ENCODE data around the gene ARHGAP6.

ARHGAP6 gene

GRCh38 chrX:11103006-11103405 is 562.7 kb downstream of the ARHGAP6 start:
- H3K36me3 ChIP-seq (ENCODE audit: control insufficient read depth, insufficient read depth, low read length), result no peaks in the 10 kb centered on the region
- no peak for TF ChIP-seq CTCF (IDR thresholded peaks at IDR 0.05; ENCODE audit: insufficient read depth, low read length, poor library complexity, severe bottlenecking)
- H3K4me3 ChIP-seq (replicated peaks; ENCODE audit: low read depth, low read length), result no peak overlapping the region
- no peaks in the 10 kb centered on the region for H3K27me3 ChIP-seq (replicated peaks; ENCODE audit: control insufficient read depth, insufficient read depth, low read length)
- no peak for DNase-seq (ENCODE audit: extremely low read depth, insufficient read length)

GRCh38 chrX:11100281-11101035 is 565.3 kb downstream of the ARHGAP6 start:
- no peak overlapping the region for H3K4me3 ChIP-seq (replicated peaks; ENCODE audit: low read depth, low read length)
- no peak for DNase-seq (ENCODE audit: extremely low read depth, insufficient read length)
- peak; percentile 29 for TF ChIP-seq CTCF (IDR thresholded peaks at IDR 0.05; ENCODE audit: insufficient read depth, low read length, poor library complexity, severe bottlenecking)
- no peaks in the 10 kb centered on the region for H3K36me3 ChIP-seq (ENCODE audit: control insufficient read depth, insufficient read depth, low read length)
- no peaks in the 10 kb centered on the region for H3K27me3 ChIP-seq (replicated peaks; ENCODE audit: control insufficient read depth, insufficient read depth, low read length)

- no peak for DNase-seq (ENCODE audit: extremely low read depth, insufficient read length)
- Histone ChIP-seq H3K27me3 (replicated peaks; ENCODE audit: control insufficient read depth, insufficient read depth, low read length) (no peaks in the 10 kb centered on the region), H3K4me3 (replicated peaks; ENCODE audit: low read depth, low read length) (no peak overlapping the region), H3K36me3 (ENCODE audit: control insufficient read depth, insufficient read depth, low read length) (no peaks in the 10 kb centered on the region)
- TF ChIP-seq CTCF (IDR thresholded peaks at IDR 0.05; ENCODE audit: insufficient read depth, low read length, poor library complexity, severe bottlenecking), result no peak
Observed at GRCh38 chrX:11099465-11099864, 566.3 kb downstream of the ARHGAP6 start.

GRCh38 chrX:11097933-11098332 is 567.8 kb downstream of the ARHGAP6 start:
- no peak for DNase-seq (ENCODE audit: extremely low read depth, insufficient read length)
- Histone ChIP-seq H3K4me3 (replicated peaks; ENCODE audit: low read depth, low read length) (no peak overlapping the region), H3K36me3 (ENCODE audit: control insufficient read depth, insufficient read depth, low read length) (no peaks in the 10 kb centered on the region), H3K27me3 (replicated peaks; ENCODE audit: control insufficient read depth, insufficient read depth, low read length) (no peaks in the 10 kb centered on the region)
- no peak for TF ChIP-seq CTCF (IDR thresholded peaks at IDR 0.05; ENCODE audit: insufficient read depth, low read length, poor library complexity, severe bottlenecking)

- no peak for TF ChIP-seq CTCF (IDR thresholded peaks at IDR 0.05; ENCODE audit: insufficient read depth, low read length, poor library complexity, severe bottlenecking)
- no peak for DNase-seq (ENCODE audit: extremely low read depth, insufficient read length)
- no peaks in the 10 kb centered on the region for H3K27me3 ChIP-seq (replicated peaks; ENCODE audit: control insufficient read depth, insufficient read depth, low read length)
- H3K4me3 ChIP-seq (replicated peaks; ENCODE audit: low read depth, low read length), result no peak overlapping the region
- no peaks in the 10 kb centered on the region for H3K36me3 ChIP-seq (ENCODE audit: control insufficient read depth, insufficient read depth, low read length)
Observed at GRCh38 chrX:11089802-11090201, 575.9 kb downstream of the ARHGAP6 start.

Measured in GM06990 (cell line).